ENCODE measurements around the gene TMEM63B.

- TF ChIP-seq CTCF (IDR thresholded peaks at IDR 0.05) (no peak), POLR2A (IDR thresholded peaks at IDR 0.05) (no peak)
Observed at GRCh38 chr6:44147256-44147655, 19.9 kb downstream of the TMEM63B start.

All from prostate gland (tissue), 2 donors.